ENCODE data around the gene CPNE9. TPM values are rescaled to one million over a fixed set of nuclear protein-coding genes. Genes with fewer than 3 reads are reported as not detected.
A peak's percentile ranks its signal among the peaks of the same experiment; 100 is the strongest.

The CPNE9 gene
- total RNA-seq, 4 donors from 2014 or later, result 0.33 to 0.42 TPM; not detected in 2

DNA sequence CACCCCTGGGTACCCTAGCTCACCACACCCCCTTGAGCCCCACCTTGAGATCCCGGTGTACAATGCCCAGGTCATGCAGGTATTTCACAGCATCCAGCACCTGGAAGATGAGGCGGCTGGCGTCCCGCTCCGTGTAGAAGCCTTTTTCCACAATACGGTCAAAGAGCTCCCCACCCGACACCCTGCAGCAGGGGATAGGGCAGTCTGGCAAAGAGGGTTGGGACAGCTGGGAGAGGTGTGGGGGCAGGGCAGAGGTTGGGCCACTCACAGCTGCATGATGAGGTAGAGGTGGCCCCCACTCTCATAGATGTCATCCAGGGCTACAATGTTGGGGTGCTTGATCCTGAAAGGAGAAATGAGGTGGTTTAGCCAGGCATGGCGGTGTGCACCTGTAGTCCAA is 59.2 kb downstream of the CPNE9 start:
- intact Hi-C loops (cut with DNase I), result no loop called here
- Histone ChIP-seq H3K9me3 (no peaks in the 10 kb centered on the region), H3K4me3 (no peak overlapping the region), H3K36me3 (peaks cover 35 to 86% (median 74%) of the 10 kb centered on the region in 4 donors), H3K4me1 (peaks cover 11 to 15% (median 14%) of the 10 kb centered on the region in 4 donors), H3K27ac (replicated peaks in 1 of 4) (no peak overlapping the region), H3K27me3 (no peaks in the 10 kb centered on the region)
- no peak for DNase-seq (ENCODE audit: extremely low spot score)
- WGBS, result 94% methylated on average over 8 of the region's 8 CpGs
- TF ChIP-seq EP300 (IDR thresholded peaks at IDR 0.05), result no peak
- TF ChIP-seq POLR2A (IDR thresholded peaks at IDR 0.05; ENCODE audit: low read depth), result no peak
- TF ChIP-seq, protein P1, sequence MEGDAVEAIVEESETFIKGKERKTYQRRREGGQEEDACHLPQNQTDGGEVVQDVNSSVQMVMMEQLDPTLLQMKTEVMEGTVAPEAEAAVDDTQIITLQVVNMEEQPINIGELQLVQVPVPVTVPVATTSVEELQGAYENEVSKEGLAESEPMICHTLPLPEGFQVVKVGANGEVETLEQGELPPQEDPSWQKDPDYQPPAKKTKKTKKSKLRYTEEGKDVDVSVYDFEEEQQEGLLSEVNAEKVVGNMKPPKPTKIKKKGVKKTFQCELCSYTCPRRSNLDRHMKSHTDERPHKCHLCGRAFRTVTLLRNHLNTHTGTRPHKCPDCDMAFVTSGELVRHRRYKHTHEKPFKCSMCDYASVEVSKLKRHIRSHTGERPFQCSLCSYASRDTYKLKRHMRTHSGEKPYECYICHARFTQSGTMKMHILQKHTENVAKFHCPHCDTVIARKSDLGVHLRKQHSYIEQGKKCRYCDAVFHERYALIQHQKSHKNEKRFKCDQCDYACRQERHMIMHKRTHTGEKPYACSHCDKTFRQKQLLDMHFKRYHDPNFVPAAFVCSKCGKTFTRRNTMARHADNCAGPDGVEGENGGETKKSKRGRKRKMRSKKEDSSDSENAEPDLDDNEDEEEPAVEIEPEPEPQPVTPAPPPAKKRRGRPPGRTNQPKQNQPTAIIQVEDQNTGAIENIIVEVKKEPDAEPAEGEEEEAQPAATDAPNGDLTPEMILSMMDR (IDR thresholded peaks at IDR 0.05), result no peak
- no peak for TF ChIP-seq POLR2AphosphoS5 (IDR thresholded peaks at IDR 0.05)

GRCh38 chr3:9765865-9766264 is 62.2 kb downstream of the CPNE9 start:
- intact Hi-C loops (cut with DNase I), result no loop called here
- 93% methylated on average over 4 of the region's 4 CpGs for WGBS
- peaks cover 18 to 56% (median 44%) of the 10 kb centered on the region in 4 donors for H3K36me3 ChIP-seq
- TF ChIP-seq EP300 (IDR thresholded peaks at IDR 0.05) (no peak), POLR2A (IDR thresholded peaks at IDR 0.05; ENCODE audit: low read depth) (no peak), POLR2AphosphoS5 (IDR thresholded peaks at IDR 0.05) (no peak)
- TF ChIP-seq, protein P1 (IDR thresholded peaks at IDR 0.05), result no peak
- H3K27me3 ChIP-seq, result no peaks in the 10 kb centered on the region
- H3K9me3 ChIP-seq, result no peaks in the 10 kb centered on the region
- no peak overlapping the region for H3K27ac ChIP-seq (replicated peaks in 1 of 4)
- H3K4me1 ChIP-seq, result peaks cover 34 to 42% (median 41%) of the 10 kb centered on the region in 4 donors
- no peak overlapping the region for H3K4me3 ChIP-seq
- DNase-seq (ENCODE audit: extremely low spot score), result no peak

GRCh38 chr3:9767418-9767817 is 63.8 kb downstream of the CPNE9 start:
- no peaks in the 10 kb centered on the region for H3K27me3 ChIP-seq
- peaks cover 7 to 40% (median 28%) of the 10 kb centered on the region in 4 donors for H3K36me3 ChIP-seq
- intact Hi-C loops (cut with DNase I), result no loop called here
- WGBS, result 61% methylated on average over 7 of the region's 7 CpGs
- H3K27ac ChIP-seq (replicated peaks in 1 of 4), result peak overlapping the region; percentile 88 to 93 (median 90)
- H3K9me3 ChIP-seq, result no peaks in the 10 kb centered on the region
- DNase-seq (ENCODE audit: extremely low spot score), result no peak
- no peak overlapping the region for H3K4me3 ChIP-seq
- peaks cover 34 to 46% (median 43%) of the 10 kb centered on the region in 4 donors for H3K4me1 ChIP-seq
- TF ChIP-seq, protein P1 (IDR thresholded peaks at IDR 0.05), result no peak
- TF ChIP-seq EP300 (IDR thresholded peaks at IDR 0.05) (no peak), POLR2AphosphoS5 (IDR thresholded peaks at IDR 0.05) (no peak), POLR2A (IDR thresholded peaks at IDR 0.05; ENCODE audit: low read depth) (no peak)

DNA sequence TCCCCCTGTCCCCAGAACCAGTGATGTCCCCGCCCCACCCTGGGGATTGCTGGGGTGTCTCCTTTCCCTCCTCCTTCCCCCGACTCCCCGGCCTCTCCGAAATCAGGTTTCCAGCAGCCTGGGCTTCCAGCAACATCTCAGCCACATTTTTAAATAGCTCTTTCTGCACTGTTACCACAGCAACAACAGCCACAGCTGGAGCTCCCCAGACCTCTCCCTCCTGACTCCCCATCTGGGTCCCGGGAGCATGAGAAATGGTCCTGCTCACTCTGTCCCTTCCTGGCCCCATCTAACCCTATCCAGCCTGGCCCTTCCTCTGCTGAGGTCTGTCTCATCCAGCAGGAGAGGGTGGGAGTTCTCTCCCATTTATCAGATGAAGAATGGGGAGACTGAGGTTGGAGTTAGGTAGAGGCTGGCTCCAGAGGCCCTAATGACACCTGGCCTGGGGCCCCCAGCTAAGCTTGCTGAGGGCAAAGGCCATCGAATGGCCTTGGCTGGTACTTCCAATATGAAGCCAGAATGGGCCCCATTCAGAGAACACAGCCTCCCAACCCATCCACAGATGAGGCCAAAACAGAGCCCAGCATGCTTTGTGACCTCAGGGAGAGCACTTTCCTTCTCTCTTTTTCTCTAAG is 64.6 kb downstream of the CPNE9 start:
- WGBS, result 59% methylated on average over 6 of the region's 6 CpGs
- no peak for DNase-seq (ENCODE audit: extremely low spot score)
- H3K27me3 ChIP-seq, result no peaks in the 10 kb centered on the region
- intact Hi-C loops (cut with DNase I), result no loop called here
- peaks cover 0 to 32% (median 20%) of the 10 kb centered on the region in 4 donors for H3K36me3 ChIP-seq
- TF ChIP-seq POLR2A (IDR thresholded peaks at IDR 0.05; ENCODE audit: low read depth) (no peak), EP300 (IDR thresholded peaks at IDR 0.05) (no peak), POLR2AphosphoS5 (IDR thresholded peaks at IDR 0.05) (no peak)
- TF ChIP-seq, protein P1 (IDR thresholded peaks at IDR 0.05), result no peak
- H3K27ac ChIP-seq (replicated peaks in 1 of 4), result peak overlapping the region; percentile 88 to 93 (median 90)
- peak overlapping the region; percentile 77 to 90 (median 85) for H3K4me3 ChIP-seq
- no peaks in the 10 kb centered on the region for H3K9me3 ChIP-seq
- H3K4me1 ChIP-seq, result peaks cover 34 to 46% (median 43%) of the 10 kb centered on the region in 4 donors
